Measurements from ENCODE around the gene ARHGAP12.

ARHGAP12 gene

GRCh38 chr10:31822616-31823318 is 105.9 kb downstream of the ARHGAP12 start:
- H3K36me3 Mint-ChIP-seq (ENCODE audit: low read depth): no peaks in the 10 kb centered on the region

GRCh38 chr10:31822150-31822549 is 106.5 kb downstream of the ARHGAP12 start:
- DNase-seq (ENCODE audit: low spot score): no peak
- H3K27ac Mint-ChIP-seq: no peak overlapping the region
- H3K4me1 Mint-ChIP-seq (ENCODE audit: low read depth): no peaks in the 10 kb centered on the region
- no peak overlapping the region for H3K4me3 Mint-ChIP-seq
- no peaks in the 10 kb centered on the region for H3K27me3 Mint-ChIP-seq (ENCODE audit: low read depth)
- H3K36me3 Mint-ChIP-seq (ENCODE audit: low read depth): no peaks in the 10 kb centered on the region
- no peaks in the 10 kb centered on the region for H3K9me3 Mint-ChIP-seq

More at GRCh38 chr10:31822616-31823318, 105.9 kb downstream of the ARHGAP12 start:
- H3K4me1 Mint-ChIP-seq (ENCODE audit: low read depth): no peaks in the 10 kb centered on the region
- H3K27ac Mint-ChIP-seq: no peak overlapping the region
- DNase-seq (ENCODE audit: low spot score): no peak
- H3K27me3 Mint-ChIP-seq (ENCODE audit: low read depth): no peaks in the 10 kb centered on the region
- H3K4me3 Mint-ChIP-seq: no peak overlapping the region
- H3K9me3 Mint-ChIP-seq: no peaks in the 10 kb centered on the region

- Mint-ChIP-seq H3K36me3 (ENCODE audit: low read depth) (no peaks in the 10 kb centered on the region), H3K27ac (no peak overlapping the region), H3K27me3 (ENCODE audit: low read depth) (no peaks in the 10 kb centered on the region), H3K9me3 (no peaks in the 10 kb centered on the region), H3K4me1 (ENCODE audit: low read depth) (no peaks in the 10 kb centered on the region), H3K4me3 (no peak overlapping the region)
- DNase-seq (ENCODE audit: low spot score): no peak
Measured at GRCh38 chr10:31820778-31821369, 107.8 kb downstream of the ARHGAP12 start.

GRCh38 chr10:31820096-31820495 is 108.5 kb downstream of the ARHGAP12 start:
- H3K27ac Mint-ChIP-seq: no peak overlapping the region
- no peaks in the 10 kb centered on the region for H3K4me1 Mint-ChIP-seq (ENCODE audit: low read depth)
- H3K27me3 Mint-ChIP-seq (ENCODE audit: low read depth): no peaks in the 10 kb centered on the region
- no peak for DNase-seq (ENCODE audit: low spot score)
- no peak overlapping the region for H3K4me3 Mint-ChIP-seq
- no peaks in the 10 kb centered on the region for H3K9me3 Mint-ChIP-seq
- H3K36me3 Mint-ChIP-seq (ENCODE audit: low read depth): no peaks in the 10 kb centered on the region

GRCh38 chr10:31819391-31819820 is 109.2 kb downstream of the ARHGAP12 start:
- Mint-ChIP-seq H3K36me3 (ENCODE audit: low read depth) (no peaks in the 10 kb centered on the region), H3K4me3 (no peak overlapping the region), H3K9me3 (no peaks in the 10 kb centered on the region), H3K27me3 (ENCODE audit: low read depth) (no peaks in the 10 kb centered on the region), H3K4me1 (ENCODE audit: low read depth) (no peaks in the 10 kb centered on the region), H3K27ac (no peak overlapping the region)
- DNase-seq (ENCODE audit: low spot score): no peak

GRCh38 chr10:31816318-31816717 is 112.3 kb downstream of the ARHGAP12 start:
- no peak overlapping the region for H3K4me3 Mint-ChIP-seq
- no peaks in the 10 kb centered on the region for H3K36me3 Mint-ChIP-seq (ENCODE audit: low read depth)
- no peak for DNase-seq (ENCODE audit: low spot score)
- no peak overlapping the region for H3K27ac Mint-ChIP-seq
- no peaks in the 10 kb centered on the region for H3K9me3 Mint-ChIP-seq
- no peaks in the 10 kb centered on the region for H3K27me3 Mint-ChIP-seq (ENCODE audit: low read depth)
- H3K4me1 Mint-ChIP-seq (ENCODE audit: low read depth): no peaks in the 10 kb centered on the region

- DNase-seq (ENCODE audit: low spot score): peak; percentile 14
Measured at GRCh38 chr10:31808258-31809218, 120.1 kb downstream of the ARHGAP12 start.

GRCh38 chr10:31804352-31804810 is 124.2 kb downstream of the ARHGAP12 start:
- H3K4me3 Mint-ChIP-seq: no peak overlapping the region
- H3K27me3 Mint-ChIP-seq (ENCODE audit: low read depth): no peaks in the 10 kb centered on the region
- H3K9me3 Mint-ChIP-seq: no peaks in the 10 kb centered on the region
- no peak for DNase-seq (ENCODE audit: low spot score)
- peaks cover 7% of the 10 kb centered on the region for H3K4me1 Mint-ChIP-seq (ENCODE audit: low read depth)
- peaks cover 4% of the 10 kb centered on the region for H3K36me3 Mint-ChIP-seq (ENCODE audit: low read depth)
- H3K27ac Mint-ChIP-seq: no peak overlapping the region

More at GRCh38 chr10:31808258-31809218, 120.1 kb downstream of the ARHGAP12 start:
- H3K27ac Mint-ChIP-seq: peak overlapping the region; percentile 81
- H3K4me3 Mint-ChIP-seq: peak overlapping the region; percentile 73
- peaks cover 4% of the 10 kb centered on the region for H3K36me3 Mint-ChIP-seq (ENCODE audit: low read depth)
- H3K27me3 Mint-ChIP-seq (ENCODE audit: low read depth): no peaks in the 10 kb centered on the region
- H3K9me3 Mint-ChIP-seq: no peaks in the 10 kb centered on the region
- H3K4me1 Mint-ChIP-seq (ENCODE audit: low read depth): peaks cover 7% of the 10 kb centered on the region

- Mint-ChIP-seq H3K36me3 (ENCODE audit: low read depth) (peaks cover 4% of the 10 kb centered on the region), H3K27ac (no peak overlapping the region), H3K4me1 (ENCODE audit: low read depth) (peaks cover 7% of the 10 kb centered on the region), H3K9me3 (no peaks in the 10 kb centered on the region), H3K4me3 (no peak overlapping the region), H3K27me3 (ENCODE audit: low read depth) (no peaks in the 10 kb centered on the region)
- no peak for DNase-seq (ENCODE audit: low spot score)
Measured at GRCh38 chr10:31803606-31804351, 124.9 kb downstream of the ARHGAP12 start.

GRCh38 chr10:31799181-31799580 is 129.4 kb downstream of the ARHGAP12 start:
- no peak overlapping the region for H3K4me3 Mint-ChIP-seq
- H3K4me1 Mint-ChIP-seq (ENCODE audit: low read depth): no peaks in the 10 kb centered on the region
- H3K27me3 Mint-ChIP-seq (ENCODE audit: low read depth): no peaks in the 10 kb centered on the region
- no peak overlapping the region for H3K27ac Mint-ChIP-seq
- H3K36me3 Mint-ChIP-seq (ENCODE audit: low read depth): no peaks in the 10 kb centered on the region
- no peaks in the 10 kb centered on the region for H3K9me3 Mint-ChIP-seq
- no peak for DNase-seq (ENCODE audit: low spot score)

- Mint-ChIP-seq H3K4me1 (ENCODE audit: low read depth) (peaks cover 10% of the 10 kb centered on the region), H3K27ac (no peak overlapping the region), H3K9me3 (peaks cover 14% of the 10 kb centered on the region), H3K36me3 (ENCODE audit: low read depth) (no peaks in the 10 kb centered on the region), H3K27me3 (ENCODE audit: low read depth) (peaks cover 2% of the 10 kb centered on the region), H3K4me3 (no peak overlapping the region)
- no peak for DNase-seq (ENCODE audit: low spot score)
Measured at GRCh38 chr10:31792745-31793144, 135.9 kb downstream of the ARHGAP12 start.

- Mint-ChIP-seq H3K27me3 (ENCODE audit: low read depth) (peaks cover 4% of the 10 kb centered on the region), H3K27ac (no peak overlapping the region), H3K9me3 (peaks cover 14% of the 10 kb centered on the region), H3K4me1 (ENCODE audit: low read depth) (peaks cover 10% of the 10 kb centered on the region), H3K36me3 (ENCODE audit: low read depth) (no peaks in the 10 kb centered on the region), H3K4me3 (no peak overlapping the region)
- no peak for DNase-seq (ENCODE audit: low spot score)
Measured at GRCh38 chr10:31789555-31789954, 139.1 kb downstream of the ARHGAP12 start.

GRCh38 chr10:31782701-31783100 is 145.9 kb downstream of the ARHGAP12 start:
- Mint-ChIP-seq H3K27me3 (ENCODE audit: low read depth) (peaks cover 19% of the 10 kb centered on the region), H3K4me1 (ENCODE audit: low read depth) (peaks cover 2% of the 10 kb centered on the region), H3K36me3 (ENCODE audit: low read depth) (no peaks in the 10 kb centered on the region), H3K9me3 (no peaks in the 10 kb centered on the region), H3K4me3 (no peak overlapping the region), H3K27ac (no peak overlapping the region)
- no peak for DNase-seq (ENCODE audit: low spot score)
